PC-9 (cell line): Measurements from ENCODE around the gene SRSF4. TPM values are rescaled to one million over a fixed set of nuclear protein-coding genes. Genes with fewer than 3 reads are reported as not detected.

Experiments
- BruUV-seq: library from RNA; stranded (reverse); fragments of 400-500 nt; replicated peaks from 2 replicates; lab custom pipeline; 2021; lab: Mats Ljungman, UMichigan
- CTCF ChIA-PET: fragments of 300-600 bp; sonication (Branson Sonifier 250); formaldehyde crosslinking; loops from one replicate; lab custom pipeline; 2022; ENCODE audit warnings: antibody characterized with exemption; lab: Charles Lee
- POLR2A ChIA-PET: fragments of 300-600 bp; sonication (Branson Sonifier 250); formaldehyde crosslinking; loops from one replicate; lab custom pipeline; 2022; ENCODE audit warnings: antibody characterized with exemption; ENCODE audit not compliant: unreplicated experiment; lab: Charles Lee
- DNase-seq, 2 experiments: peaks; one replicate each; pipeline versions ENCODE4 v3.0.0 to v3.0.0-alpha.2; 2015 to 2022; ENCODE audit warnings: mixed read lengths in 1 of 2
- H2AFZ ChIP-seq: fragments of 200-600 bp; sonication (generic); 2 replicates; pipeline ENCODE4 v1.8.1; 2017; ENCODE audit warnings: antibody characterized with exemption
- H3F3A ChIP-seq: fragments of 200-600 bp; sonication (generic); 2 replicates; pipeline ENCODE4 v1.8.1; 2017; ENCODE audit warnings: antibody characterized with exemption, mild to moderate bottlenecking, low read depth; ENCODE audit not compliant: insufficient read depth
- H3K27ac ChIP-seq: fragments of 200-600 bp; sonication (generic); 2 replicates; pipeline ENCODE4 v1.6.1; 2016; ENCODE audit warnings: mixed run types
- H3K27me3 ChIP-seq: fragments of 200-600 bp; sonication (generic); 2 replicates; pipeline ENCODE4 v1.6.1; 2016; ENCODE audit warnings: low read depth, mixed run types; ENCODE audit not compliant: insufficient read depth
- H3K36me3 ChIP-seq: fragments of 200-600 bp; sonication (generic); 2 replicates; pipeline ENCODE4 v1.6.1; 2016; ENCODE audit warnings: low read depth, mixed run types
- H3K4me1 ChIP-seq: fragments of 200-600 bp; sonication (generic); replicated peaks from 2 replicates; pipeline ENCODE4 v1.6.1; 2016; ENCODE audit warnings: mixed run types; ENCODE audit not compliant: insufficient read depth
- H3K4me2 ChIP-seq: fragments of 200-600 bp; sonication (generic); 2 replicates; pipeline ENCODE4 v1.6.1; 2017; ENCODE audit warnings: mixed run types
- H3K4me3 ChIP-seq: fragments of 200-600 bp; sonication (generic); 2 replicates; pipeline ENCODE4 v1.6.1; 2016; ENCODE audit warnings: mixed run types
- H3K79me2 ChIP-seq: fragments of 200-600 bp; sonication (generic); 2 replicates; pipeline ENCODE4 v1.6.1; 2017; ENCODE audit warnings: low read depth, mixed run types
- H3K9me2 ChIP-seq: fragments of 200-600 bp; sonication (generic); 2 replicates; pipeline ENCODE4 v1.8.1; 2017; ENCODE audit warnings: mild to moderate bottlenecking; ENCODE audit not compliant: insufficient read depth
- H3K9me3 ChIP-seq: fragments of 200-600 bp; sonication (generic); 2 replicates; pipeline ENCODE4 v1.8.1; 2016; ENCODE audit warnings: low read depth; ENCODE audit not compliant: insufficient read depth
- H4K20me1 ChIP-seq: fragments of 200-600 bp; sonication (generic); 2 replicates; pipeline ENCODE4 v1.8.1; 2017; ENCODE audit not compliant: insufficient read depth
- EZH2 ChIP-seq: fragments of 200-600 bp; sonication (generic); IDR thresholded peaks from 2 replicates; pipeline ENCODE4 v1.8.0; 2017; ENCODE audit warnings: antibody characterized with exemption, low read depth
- intact Hi-C: fragments of 100-400 bp; cut with micrococcal nuclease; formaldehyde crosslinking; loops from one replicate; pipeline ENCODE4 v1.10.0; 2022; ENCODE audit not compliant: unreplicated experiment
- total RNA-seq: library from RNA; stranded (reverse); gene quantifications from 2 replicates; pipeline ENCODE4 v1.2.3, GENCODE V29; 2021
- TF ChIP-seq, protein P1 (sequence below): fragments of 200-600 bp; sonication (generic); conservative IDR thresholded peaks from 2 replicates; pipeline ENCODE4 v1.6.1; 2017; ENCODE audit warnings: mixed run types, antibody characterized with exemption, mild to moderate bottlenecking, moderate library complexity

SRSF4 gene
- total RNA-seq, 1 experiment from 2014 or later, result 87.6 TPM

GRCh38 chr1:29176576-29176975 is 5.1 kb downstream of the SRSF4 start:
- Histone ChIP-seq H3K27me3 (no peaks in the 10 kb centered on the region), H2AFZ (no peak overlapping the region), H3K36me3 (peaks cover 8% of the 10 kb centered on the region; the same call in 1 of the 2 replicates), H3K9me3 (no peaks in the 10 kb centered on the region), H3K79me2 (peaks cover 96% of the 10 kb centered on the region), H3F3A (peaks cover 10% of the 10 kb centered on the region; the same call in 1 of the 2 replicates), H3K27ac (no peak overlapping the region), H3K4me1 (peaks cover 17% of the 10 kb centered on the region), H4K20me1 (peaks cover 84% of the 10 kb centered on the region), H3K4me2 (no peak overlapping the region), H3K9me2 (no peaks in the 10 kb centered on the region), H3K4me3 (no peak overlapping the region)
- POLR2A ChIA-PET, result interaction anchor here (0.6 kb wide), 1 partner anchor 343 kb away, joined by 5 read pairs; no protein-coding TSS in a partner anchor
- TF ChIP-seq, protein P1, sequence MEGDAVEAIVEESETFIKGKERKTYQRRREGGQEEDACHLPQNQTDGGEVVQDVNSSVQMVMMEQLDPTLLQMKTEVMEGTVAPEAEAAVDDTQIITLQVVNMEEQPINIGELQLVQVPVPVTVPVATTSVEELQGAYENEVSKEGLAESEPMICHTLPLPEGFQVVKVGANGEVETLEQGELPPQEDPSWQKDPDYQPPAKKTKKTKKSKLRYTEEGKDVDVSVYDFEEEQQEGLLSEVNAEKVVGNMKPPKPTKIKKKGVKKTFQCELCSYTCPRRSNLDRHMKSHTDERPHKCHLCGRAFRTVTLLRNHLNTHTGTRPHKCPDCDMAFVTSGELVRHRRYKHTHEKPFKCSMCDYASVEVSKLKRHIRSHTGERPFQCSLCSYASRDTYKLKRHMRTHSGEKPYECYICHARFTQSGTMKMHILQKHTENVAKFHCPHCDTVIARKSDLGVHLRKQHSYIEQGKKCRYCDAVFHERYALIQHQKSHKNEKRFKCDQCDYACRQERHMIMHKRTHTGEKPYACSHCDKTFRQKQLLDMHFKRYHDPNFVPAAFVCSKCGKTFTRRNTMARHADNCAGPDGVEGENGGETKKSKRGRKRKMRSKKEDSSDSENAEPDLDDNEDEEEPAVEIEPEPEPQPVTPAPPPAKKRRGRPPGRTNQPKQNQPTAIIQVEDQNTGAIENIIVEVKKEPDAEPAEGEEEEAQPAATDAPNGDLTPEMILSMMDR, result no peak
- no peak for TF ChIP-seq EZH2
- intact Hi-C loops, result no loop called here
- BruUV-seq, result no TSS peak
- CTCF ChIA-PET, result no interaction called here
- no peak for DNase-seq

DNA sequence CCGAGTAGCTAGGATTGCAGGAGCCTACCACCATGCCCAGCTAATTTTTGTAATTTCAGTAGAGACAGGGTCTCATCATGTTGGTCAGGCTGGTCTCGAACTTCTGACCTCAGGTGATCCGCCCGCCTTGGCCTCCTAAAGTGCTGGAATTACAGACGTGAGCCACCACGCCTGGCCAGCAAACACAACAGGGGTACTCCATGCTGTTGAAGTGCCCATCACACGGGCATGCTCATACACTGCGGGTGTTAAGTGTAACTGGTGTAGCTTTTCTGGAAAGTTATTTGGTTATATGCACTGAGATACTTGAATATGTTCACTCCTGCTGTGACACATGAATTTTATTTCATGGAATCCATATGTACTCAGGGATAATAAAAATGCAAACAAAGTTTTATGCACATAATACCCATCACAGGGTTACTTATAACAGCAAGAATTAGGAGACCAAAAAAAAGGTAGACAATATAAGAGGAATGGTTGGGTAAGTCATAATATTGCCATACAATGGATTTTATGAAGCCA is 9.2 kb downstream of the SRSF4 start:
- H3K4me1 ChIP-seq, result no peaks in the 10 kb centered on the region
- H3K79me2 ChIP-seq, result peaks cover 96% of the 10 kb centered on the region
- H3K27ac ChIP-seq, result no peak overlapping the region
- TF ChIP-seq EZH2, result no peak
- TF ChIP-seq, protein P1, result no peak
- peaks cover 84% of the 10 kb centered on the region for H4K20me1 ChIP-seq
- intact Hi-C loops, result no loop called here
- BruUV-seq, result no TSS peak
- no peaks in the 10 kb centered on the region; the same call in 1 of the 2 replicates for H3F3A ChIP-seq
- POLR2A ChIA-PET, result no interaction called here
- no peaks in the 10 kb centered on the region for H3K36me3 ChIP-seq
- no peaks in the 10 kb centered on the region for H3K9me3 ChIP-seq
- no peak overlapping the region for H2AFZ ChIP-seq
- DNase-seq, result no peak
- no peak overlapping the region for H3K4me3 ChIP-seq
- CTCF ChIA-PET, result interaction anchor here (0.6 kb wide), 1 partner anchor 296 kb away, joined by 4 read pairs; no protein-coding TSS in a partner anchor
- H3K9me2 ChIP-seq, result no peaks in the 10 kb centered on the region
- H3K4me2 ChIP-seq, result no peak overlapping the region
- H3K27me3 ChIP-seq, result no peaks in the 10 kb centered on the region

GRCh38 chr1:29171521-29171920 is 10.2 kb downstream of the SRSF4 start:
- Histone ChIP-seq H3K4me2 (no peak overlapping the region), H2AFZ (no peak overlapping the region), H4K20me1 (peaks cover 80% of the 10 kb centered on the region), H3K9me3 (no peaks in the 10 kb centered on the region), H3F3A (no peaks in the 10 kb centered on the region; the same call in 1 of the 2 replicates), H3K27me3 (no peaks in the 10 kb centered on the region), H3K79me2 (peaks cover 95% of the 10 kb centered on the region), H3K9me2 (no peaks in the 10 kb centered on the region), H3K4me1 (no peaks in the 10 kb centered on the region), H3K27ac (no peak overlapping the region), H3K36me3 (no peaks in the 10 kb centered on the region), H3K4me3 (no peak overlapping the region)
- intact Hi-C loops, result no loop called here
- TF ChIP-seq, protein P1, result no peak
- TF ChIP-seq EZH2, result no peak
- no peak for DNase-seq
- POLR2A ChIA-PET, result no interaction called here
- CTCF ChIA-PET, result no interaction called here
- BruUV-seq, result no TSS peak
